Measurements from ENCODE around the gene UTF1.

UTF1 gene, protein sequence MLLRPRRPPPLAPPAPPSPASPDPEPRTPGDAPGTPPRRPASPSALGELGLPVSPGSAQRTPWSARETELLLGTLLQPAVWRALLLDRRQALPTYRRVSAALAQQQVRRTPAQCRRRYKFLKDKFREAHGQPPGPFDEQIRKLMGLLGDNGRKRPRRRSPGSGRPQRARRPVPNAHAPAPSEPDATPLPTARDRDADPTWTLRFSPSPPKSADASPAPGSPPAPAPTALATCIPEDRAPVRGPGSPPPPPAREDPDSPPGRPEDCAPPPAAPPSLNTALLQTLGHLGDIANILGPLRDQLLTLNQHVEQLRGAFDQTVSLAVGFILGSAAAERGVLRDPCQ

DNA sequence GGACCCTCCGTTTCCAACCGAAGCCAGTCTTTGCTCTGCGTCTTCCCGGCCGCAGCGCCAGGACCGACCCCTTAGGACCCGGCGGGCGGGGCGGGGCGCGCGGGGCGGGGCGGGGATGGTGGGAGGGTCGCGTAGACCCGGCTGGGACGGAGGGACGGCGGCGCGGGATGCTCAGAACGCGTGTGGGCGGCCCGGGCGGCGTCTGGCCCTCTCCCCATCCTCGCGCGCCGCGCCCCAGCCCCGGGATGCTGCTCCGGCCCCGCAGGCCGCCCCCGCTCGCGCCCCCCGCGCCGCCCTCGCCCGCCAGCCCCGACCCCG is at the start of gene UTF1:
TSS of gene UTF1 (plus strand) at position 174 of the 318 bp plus-strand sequence. CDS start at position 246, 72 bp downstream.
- DNase-seq: no peak

DNA sequence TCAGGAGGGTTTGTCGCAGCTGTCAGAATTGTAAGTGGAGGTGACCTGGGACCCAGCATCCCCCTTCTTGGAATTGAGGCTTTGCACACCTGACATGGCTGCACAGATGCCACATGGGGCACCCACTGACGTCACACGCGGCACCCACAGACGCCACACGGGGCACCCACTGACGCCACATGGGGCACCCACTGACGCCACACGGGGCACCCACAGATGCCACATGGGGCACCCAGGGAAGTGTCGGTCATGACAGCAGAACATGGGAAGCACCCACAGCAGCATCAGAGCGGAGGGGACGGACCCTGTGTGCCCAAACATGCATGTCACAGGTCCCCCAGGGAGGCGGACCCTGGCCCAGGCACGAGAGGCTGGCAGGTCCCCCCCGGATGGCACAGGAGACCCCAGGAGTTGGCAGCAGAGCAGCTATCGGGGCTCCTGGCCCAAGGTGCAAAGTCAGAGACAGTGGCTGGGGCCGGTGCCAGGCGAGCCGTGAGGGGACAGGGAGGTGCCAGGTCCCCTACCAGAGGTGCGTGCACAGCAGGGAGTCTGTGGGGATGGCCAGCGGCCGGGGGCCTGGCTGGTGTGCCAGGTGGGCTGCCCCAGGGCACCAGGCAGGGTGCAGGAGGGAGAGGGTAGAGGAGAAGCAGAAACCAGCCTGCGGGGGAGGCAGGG is 48.9 kb upstream of the UTF1 start:
- DNase-seq: no peak

DNA sequence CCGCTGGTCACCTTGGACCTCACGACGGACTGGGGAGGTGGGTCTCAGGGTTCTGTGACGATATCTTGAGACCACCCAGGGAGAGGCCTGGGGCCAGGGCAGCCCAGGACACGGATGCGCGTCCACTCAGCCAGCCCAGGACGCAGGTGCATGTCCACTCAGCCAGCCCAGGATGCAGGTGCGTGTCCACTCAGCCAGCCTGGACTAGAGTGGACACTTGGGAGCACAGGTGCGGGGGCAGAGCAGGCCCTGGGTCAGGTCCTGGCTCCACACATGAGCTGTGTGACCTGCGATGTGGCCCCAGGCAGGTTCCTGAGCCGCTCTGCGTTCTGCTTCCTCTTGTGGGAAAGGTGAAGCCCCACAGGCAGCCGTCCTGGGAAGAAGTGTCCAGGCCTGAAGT is 47.8 kb upstream of the UTF1 start:
- no peak for DNase-seq

DNA sequence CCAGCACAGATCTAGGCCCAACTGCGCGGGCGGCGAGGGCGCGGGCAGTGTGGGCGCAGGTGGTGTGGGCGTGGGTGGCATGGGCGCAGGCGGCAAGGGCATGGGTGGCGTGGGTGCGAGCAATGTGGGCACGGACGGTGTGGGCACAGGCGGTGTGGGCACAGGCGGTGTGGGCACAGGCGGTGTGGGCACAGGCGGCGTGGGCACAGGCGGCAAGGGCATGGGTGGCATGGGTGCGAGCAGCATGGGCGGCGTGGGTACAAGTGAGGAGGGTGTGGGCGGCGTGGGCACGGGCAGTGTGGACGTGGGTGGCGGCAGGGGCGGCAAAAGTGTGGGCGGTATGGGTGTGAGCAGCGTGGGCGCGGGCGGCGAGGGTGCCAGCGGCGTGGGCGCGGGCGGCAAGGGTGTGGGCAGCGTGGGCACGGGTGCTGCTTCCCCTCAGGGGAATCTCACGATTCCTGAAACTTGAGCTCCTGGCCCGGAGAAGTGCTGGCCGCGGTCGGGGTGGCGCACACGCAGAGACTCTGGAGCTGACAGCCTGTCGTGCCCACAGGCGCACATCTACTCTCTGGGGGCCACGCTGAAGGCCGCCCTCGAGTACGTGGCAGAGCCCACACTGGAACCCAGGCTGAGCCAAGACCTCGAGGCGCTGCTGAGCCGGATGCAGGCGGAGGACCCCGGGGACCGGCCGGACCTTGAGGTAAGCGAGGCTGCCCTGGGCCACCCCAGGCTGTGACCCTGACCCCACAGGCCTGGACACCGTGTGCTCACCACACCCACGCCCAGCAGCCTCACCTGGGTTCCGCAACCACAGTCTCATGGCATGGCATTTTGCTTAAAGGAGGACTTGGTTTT is 47.0 kb upstream of the UTF1 start:
- no peak for DNase-seq

DNA sequence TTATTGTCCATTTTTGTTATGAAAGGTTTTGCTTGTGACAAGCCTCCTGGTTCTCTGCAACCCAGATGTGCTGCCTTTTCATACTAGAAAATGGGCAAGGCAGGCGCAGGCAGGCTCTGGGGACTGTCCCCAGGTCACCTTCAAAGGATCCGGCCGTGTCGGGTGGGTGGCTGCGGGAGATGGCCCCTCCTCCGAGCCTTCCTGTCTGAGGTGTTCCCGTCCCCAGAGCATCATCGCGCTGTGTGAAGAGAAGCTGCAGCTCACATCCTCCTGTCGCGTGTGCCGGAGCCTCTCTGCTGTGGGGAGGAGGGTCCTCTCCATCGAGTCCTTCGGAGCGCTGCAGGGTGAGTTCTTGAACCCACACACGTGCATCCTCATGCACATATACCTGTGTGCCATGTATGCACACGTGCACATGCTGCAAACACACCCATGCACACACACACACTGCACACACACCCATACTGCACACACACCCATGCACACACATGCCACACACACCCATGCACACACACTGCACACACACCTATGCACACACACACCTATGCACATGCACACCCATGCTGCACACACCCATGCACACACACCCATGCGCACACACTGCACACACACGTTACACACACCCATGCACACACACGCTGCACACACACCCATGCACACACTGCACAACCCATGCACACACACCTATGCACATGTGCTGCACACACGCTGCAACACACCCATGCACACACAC is 46.2 kb upstream of the UTF1 start:
- DNase-seq: no peak

DNA sequence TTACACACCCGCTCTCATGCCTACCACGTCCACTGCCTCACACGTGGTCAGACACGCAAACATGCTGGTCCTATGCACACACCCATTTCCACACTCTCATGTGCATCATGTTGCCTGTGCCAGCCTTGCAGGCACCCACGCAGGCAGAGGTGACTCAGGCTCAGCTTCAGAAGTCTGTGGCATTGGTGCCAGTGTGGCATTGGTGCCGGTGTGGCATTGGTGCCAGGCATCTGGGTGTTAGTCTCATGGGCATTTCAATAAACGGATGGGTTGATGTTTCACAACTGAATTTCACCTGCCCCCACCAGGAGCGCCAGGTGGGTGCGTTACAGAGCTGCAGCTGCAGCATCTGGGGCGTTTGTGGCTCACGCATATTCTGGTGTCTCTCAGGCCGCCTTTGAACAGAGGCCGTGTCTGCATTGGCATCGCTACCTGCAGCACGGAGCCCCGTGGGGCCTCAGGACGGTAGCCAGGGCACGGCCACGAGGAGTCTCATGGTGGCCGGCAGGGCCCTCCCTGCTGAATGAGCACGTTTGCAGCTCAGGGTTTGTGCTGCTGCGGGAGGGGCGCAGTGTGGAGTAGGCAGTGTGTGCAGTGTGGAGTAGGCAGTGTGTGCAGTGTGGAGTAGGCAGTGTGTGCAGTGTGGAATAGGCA is 45.3 kb upstream of the UTF1 start:
- no peak for DNase-seq

DNA sequence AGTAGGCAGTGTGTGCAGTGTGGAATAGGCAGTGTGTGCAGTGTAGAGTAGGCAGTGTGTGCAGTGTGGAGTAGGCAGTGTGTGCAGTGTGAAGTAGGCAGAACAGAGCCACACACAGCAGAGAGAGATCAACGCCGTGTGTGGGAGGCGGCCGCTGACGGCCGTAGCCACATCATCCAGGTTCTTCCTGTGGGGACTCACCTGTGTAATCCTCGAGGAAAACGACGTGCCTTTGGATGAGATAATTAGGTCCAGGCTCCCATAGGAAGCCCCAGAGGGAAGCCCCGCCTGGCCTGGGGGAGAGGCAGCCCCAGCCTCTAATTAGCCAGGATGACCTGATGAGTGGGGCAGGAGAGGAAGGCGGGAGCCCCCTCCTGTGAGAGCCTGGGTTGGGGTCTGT is 44.6 kb upstream of the UTF1 start:
- no peak for DNase-seq

DNA sequence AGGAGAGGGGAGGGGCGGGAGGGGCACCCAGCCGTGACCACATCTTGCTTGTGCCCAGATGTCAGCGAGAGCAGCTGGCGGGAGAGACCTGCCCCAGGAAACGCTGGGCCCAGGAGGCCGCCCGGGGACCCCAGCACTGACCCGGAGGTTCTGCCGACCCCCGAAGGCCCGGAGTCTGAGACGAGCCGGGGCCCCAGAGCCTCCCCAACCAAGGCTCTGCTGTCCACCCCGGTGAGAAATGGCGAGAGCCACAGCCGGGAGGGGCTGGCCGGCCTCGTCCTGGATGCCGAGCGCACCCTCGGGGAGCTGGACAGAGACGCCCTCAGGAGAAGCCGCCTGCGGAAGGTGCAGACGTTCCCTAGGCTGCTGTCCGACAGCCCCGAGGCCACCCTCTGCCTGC is 44.1 kb upstream of the UTF1 start:
- DNase-seq: no peak

DNA sequence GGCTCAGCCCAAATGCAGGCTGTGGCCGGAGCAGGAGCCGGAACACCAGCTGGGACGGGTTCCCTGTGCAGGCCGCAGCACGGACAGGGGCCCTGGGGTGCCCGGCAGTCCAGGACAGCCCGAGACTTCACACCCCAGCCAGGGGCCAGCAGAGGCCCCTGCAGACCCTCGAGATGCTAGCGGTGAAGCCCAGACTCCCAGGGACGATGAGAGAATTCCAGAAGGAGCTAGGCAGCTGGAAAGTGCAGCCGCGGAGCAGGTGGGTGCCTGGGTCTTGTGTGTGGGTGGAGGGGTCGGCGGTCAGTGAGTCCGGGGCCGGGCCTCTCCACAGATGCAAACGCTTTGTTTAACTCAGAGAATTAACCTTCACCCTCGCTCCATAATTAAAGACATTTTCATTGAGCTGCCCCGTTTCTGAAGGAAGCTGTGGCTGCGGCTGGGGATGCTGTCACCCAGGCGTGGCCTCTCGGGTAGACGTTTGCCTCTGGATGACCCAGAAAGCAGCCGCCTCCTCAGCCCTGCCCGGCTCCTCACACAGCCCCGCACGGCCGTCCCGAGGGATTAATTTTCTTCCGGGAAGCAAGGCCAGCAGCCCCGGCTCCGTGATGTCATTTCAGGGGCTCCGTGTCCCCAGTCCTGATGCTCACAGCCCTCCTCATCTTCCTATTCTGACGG is 43.5 kb upstream of the UTF1 start:
- no peak for DNase-seq

DNA sequence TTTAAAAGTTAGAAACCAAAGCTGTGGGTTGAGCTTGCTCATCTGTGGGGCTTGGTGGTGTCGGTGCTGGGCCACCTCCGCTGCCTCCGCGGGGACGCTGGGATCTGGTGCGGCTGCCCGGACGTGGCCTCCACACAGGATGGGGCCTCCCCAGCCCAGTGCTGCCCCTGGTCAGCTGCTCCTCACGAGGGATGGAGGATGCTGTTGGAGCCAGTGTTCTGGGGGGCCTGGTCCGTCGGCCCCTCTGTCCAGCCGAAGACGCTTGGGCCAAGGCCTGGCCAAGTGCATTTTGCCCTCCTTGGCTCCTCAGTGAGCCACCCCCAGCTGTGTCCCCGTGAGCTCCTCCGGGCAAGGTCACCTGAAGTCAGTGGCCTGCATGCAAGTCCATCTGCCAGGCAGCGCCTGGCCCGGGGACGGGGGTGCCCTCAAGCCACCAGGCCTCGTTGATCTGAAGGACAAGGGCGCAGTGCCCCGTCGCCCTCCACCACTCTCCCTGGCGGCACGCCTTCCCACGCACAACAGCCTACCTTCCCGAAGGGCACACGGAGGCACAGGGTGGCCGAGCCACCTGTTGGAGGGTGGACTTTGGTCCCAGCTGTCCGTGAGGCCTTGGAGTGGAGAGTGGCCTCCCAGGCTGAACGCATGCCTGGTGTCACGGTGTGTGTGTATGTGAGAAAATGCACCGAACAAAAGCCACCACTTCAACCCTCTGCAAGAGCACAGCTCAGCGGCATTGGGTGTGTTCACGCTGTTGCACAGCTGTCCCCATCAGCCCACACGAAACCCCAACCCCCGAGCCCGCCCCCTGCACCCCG is 42.7 kb upstream of the UTF1 start:
- no peak for DNase-seq

DNA sequence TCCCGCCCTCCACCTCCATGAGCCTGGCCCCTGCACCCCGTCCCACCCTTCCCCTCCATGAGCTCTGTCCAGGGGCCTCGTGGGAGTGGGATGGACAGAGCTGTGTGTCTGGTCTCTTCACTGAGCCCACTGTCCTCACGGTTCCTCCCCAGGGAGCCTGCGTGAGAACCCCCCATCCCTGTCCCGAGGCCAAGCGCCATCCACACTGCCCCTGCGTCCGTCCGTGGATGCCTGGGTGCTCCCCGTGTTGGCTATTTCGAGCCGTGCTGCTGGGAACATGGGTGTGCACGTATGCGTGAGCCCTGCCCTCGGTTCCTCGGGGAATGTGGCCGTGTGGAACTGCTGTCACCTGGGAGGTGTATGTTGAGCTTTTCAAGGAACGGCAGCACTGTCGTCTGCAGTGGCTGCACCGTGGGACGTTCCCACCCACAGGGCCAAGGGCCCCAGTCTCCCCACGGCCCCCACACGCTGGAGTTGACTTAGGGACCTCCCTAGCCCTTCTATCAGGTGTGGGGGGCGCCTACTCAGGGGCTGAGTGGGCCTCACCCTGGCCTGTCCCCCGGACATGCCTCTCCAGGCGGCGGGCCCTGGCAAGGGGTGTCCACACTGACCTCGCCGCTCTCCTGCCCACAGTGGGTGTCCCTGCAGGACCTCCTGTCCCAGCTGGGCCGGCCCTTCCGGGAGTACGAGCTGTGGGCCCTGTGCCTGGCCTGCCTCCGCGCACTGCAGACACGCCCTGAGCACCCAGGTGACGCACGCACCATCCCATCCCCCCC is 41.9 kb upstream of the UTF1 start:
- DNase-seq: no peak

DNA sequence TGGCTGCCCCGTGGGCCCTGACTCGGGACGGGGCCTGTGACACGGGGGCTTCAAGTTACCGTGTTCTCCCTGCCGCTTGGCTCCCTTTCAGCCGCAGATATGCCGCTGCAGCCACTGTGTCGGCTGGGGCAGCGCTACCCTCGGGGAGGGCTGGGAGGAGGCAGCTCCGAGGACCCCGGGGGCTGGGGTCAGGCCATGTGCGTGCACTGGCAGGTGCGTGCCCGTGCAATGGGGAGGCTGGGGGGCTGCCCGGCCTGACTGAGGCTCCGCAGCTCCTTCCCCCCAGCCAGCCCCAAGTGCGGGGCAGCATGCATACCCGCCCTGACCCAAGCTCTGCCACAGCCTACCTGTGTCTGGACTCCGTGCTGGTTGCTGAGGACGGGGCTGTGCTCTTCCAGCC is 40.8 kb upstream of the UTF1 start:
- no peak for DNase-seq

DNA sequence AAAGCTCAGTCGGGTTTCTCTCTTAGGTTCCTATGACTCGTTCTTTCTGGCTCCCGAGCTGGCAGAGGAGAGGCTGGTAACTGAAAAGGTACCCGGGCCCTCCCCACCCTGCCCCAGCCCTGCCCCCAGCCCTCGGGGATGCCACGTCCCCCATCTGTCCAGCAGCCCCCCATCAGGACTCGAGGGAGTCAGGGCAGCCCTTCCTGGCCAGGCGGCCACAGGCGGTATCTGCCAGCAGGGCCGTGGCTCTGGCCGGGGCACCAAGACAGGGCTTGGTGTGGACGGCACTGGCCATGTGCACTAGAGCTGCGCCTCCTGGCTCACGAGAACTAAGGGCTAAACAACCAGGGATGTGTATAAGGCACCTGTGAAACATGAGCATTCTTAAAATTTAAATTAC is 40.3 kb upstream of the UTF1 start:
- no peak for DNase-seq

DNA sequence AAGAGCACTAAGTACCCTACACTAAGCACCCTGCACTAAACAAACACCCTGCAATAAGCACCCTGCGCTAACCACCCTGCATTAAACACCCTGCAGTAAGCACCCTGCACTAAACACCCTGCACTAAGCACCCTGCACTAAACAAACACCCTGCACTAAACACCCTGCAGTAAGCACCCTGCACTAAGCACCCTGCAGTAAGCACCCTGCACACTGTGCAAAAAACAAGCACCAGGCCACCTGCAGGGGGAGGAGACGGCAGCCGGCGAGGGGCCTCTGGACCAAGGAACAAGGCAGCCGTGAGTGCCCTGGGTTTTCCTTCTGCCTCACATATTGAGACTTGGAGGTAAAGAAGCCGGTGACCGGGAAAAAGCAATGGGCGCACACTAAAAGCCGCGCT is 39.8 kb upstream of the UTF1 start:
- DNase-seq: no peak

DNA sequence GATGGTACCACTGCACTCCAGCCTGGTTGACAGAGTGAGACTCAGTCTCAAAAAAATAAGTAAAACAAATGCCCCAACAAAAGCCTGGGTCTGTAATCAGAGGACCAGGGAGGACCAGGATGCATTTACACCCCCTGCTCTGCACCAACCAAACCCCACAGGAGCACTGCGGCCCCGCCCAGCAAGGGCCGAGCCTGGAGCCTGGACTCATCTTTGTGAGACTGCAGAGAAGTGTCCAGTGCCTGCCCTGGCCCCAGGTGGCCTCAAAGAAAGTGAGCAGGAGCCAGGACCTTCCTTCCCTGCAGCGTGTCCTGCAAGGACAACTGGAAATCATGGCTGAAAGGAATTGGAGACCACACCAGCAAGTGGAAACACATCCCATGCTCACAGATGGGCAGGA is 38.4 kb upstream of the UTF1 start:
- DNase-seq: no peak

DNA sequence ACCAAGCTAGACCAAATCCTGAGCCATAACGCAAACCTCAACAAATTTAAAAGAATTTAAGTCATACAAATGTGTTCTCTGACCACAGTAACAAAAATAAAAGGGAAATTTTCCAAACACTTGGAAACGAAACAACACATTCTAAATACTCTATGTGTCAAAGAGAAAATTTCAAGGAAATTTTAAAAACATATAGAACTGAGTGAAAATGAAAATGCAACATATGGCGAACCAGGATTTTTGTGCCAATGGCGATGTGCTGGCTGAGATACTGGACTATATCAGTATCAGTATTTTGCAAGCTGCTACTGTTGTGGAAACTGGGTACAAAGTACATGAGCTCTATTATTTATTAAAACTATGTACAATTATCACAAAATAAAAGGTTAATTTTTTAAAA is 35.9 kb upstream of the UTF1 start:
- DNase-seq: no peak

DNA sequence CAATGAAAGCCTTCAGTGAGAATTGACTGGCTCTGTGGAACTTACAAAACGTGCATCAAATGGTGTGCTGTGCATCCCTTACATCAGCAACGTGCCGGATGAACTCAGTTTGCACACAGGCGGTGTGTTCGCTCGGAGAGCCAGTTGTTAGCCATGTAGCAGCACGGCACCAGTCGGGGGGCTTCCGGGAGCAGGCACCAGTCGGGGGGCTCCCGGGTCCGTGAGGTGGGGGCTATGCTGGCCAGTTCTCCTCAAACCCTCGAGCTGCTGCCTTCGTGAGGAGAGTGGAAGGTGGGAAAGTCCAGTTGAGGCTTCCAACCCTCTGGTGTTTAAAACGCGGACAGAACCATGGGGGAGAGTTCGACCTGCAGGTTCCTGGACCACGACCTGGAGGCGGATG is 34.9 kb upstream of the UTF1 start:
- DNase-seq: no peak

DNA sequence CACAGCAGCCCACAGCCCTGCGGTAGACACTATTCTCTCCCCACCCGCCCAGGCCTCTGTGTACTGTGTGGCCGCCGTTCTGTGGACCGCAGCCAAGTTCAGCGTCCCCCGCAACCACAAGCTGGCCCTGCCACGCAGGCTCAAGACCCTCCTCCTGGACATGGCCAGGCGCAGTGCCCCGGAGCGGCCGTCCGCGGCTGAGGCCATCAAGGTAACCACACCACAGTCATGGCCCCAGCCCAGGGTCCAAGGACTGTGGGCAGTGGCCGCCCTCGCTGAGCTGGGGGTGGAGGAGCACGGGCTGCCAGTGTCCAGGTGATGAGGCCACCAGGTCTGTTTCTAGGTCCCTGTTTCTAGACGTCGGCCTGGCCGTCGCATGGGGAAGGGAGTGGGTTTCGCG is 34.4 kb upstream of the UTF1 start:
- no peak for DNase-seq

DNA sequence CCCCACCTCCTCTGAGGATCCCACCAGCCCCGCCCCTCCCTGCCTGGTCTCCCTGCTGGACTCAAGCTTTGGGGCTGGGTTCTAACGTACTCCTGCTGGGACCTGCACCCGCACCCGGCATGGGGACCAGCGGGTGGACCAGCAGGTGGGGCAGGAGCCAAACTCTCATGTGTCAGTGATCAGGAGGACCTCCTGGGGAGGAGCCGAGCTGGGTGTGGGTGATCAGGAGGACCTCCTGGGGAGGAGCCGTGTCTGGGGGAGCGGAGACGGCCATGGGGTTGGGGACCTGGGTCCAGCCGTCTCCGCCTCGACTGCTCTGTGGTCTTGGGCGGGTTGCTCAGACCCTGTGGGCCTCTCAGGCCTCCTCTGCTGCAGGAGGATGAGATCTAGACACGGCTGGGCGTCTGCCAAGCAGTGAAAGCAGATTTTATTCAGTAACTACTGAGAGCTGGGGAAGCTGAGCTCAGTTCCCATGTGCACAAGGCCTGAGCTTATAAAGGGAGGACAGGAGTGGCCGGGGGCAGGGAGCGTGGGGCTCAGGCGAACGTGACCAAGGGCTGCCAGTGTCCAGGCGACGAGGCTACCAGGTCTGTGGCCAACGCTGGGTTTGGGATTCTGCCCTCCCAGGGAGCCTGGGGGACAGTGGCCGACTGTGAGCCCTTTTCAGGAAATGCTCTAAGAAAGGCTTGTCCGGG is 33.6 kb upstream of the UTF1 start:
- no peak for DNase-seq
